ENCODE results near the gene KCNE2.

DNA sequence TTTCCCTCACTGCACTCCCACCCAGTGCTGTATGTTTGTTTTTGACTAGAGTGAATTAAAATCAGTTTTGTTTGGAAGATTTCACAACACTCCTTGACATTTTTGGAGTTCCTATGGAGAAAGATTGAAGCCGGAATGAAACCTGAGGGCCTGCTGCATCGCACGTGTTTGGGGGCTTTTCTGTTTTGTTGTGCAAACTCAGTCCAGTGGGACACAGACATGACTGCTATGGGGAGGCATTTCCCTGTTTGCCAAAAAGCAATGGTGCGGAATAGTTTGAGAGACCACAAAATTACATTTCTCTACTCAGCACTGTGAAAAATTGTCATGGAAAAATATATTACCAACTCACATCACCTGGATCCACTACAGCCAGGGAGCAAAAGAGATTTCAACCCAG, 43.8 kb upstream of the KCNE2 start:
- TF ChIP-seq POLR2AphosphoS5 (IDR thresholded peaks at IDR 0.05; ENCODE audit: low read depth, low read length), result no peak
- no peak for TF ChIP-seq TAF1 (IDR thresholded peaks at IDR 0.05; ENCODE audit: borderline replicate concordance, low read depth, low read length)
- no peak for TF ChIP-seq POLR2A (IDR thresholded peaks at IDR 0.05; ENCODE audit: low read depth, low read length)
